Measurements from ENCODE around the gene CHRDL2. TPM values are rescaled to one million over a fixed set of nuclear protein-coding genes. Genes with fewer than 3 reads are reported as not detected.
A peak's percentile ranks its signal among the peaks of the same experiment; 100 is the strongest.

The CHRDL2 gene
- total and polyA plus RNA-seq, 2 donors from 2014 or later: 2.0 to 3.9 TPM

DNA sequence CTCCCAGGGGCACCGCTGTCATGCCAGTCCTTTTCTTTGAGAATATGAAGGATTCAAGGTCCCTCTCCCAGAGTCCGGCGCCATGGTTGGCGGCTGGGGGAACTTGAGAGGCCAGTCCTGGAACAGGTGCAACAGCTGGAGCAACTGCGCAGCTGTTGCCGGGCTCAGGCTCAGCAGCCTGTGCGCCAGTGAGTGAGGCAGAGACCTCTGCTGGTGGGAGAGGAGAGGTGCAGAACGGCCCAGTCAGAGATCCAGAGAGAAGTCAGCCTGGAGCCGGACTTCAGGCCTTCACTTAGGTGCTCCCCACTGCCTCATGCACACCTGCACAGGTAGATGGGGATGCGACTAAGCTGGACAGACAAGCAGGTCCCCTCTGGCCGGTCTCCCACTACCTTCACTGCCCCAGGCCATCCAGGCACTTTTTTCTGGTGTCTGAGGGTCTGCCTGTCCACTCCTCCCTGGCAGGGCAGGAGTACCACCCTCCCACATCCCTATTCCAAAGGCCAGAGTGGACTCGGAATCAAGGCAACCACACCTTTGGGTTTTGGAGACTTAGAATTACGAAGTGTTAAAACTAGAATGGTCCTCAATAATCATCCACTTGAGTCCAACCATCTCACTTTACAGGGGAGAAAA lies 4.6 kb downstream of the CHRDL2 start:
- FAIRE-seq (no peak), DNase-seq (peak; percentile 83 to 92 (median 84))
- H3K9ac ChIP-seq (ENCODE audit: low read length in 3 of 3): no peak overlapping the region
- no peak overlapping the region for H3K4me3 ChIP-seq (ENCODE audit: low read length in 3 of 3)
- H3K27me3 ChIP-seq (ENCODE audit: control insufficient read depth, insufficient read depth, low read length): peaks cover 7% of the 10 kb centered on the region
- H3K9me3 ChIP-seq (ENCODE audit: control insufficient read depth in 2 of 3, insufficient read depth in 1 of 3, low read length in 3 of 3): no peaks in the 10 kb centered on the region
- intact Hi-C loops (cut with DNase I): loop anchor here (10.0 kb wide), 1 partner anchor 72 kb away; no protein-coding TSS in a partner anchor
- H3K4me1 ChIP-seq (ENCODE audit: control insufficient read depth in 2 of 3, insufficient read depth in 2 of 3, low read depth in 1 of 3, low read length in 3 of 3): peaks cover 0 to 3% (median 3%) of the 10 kb centered on the region in 3 donors
- TF ChIP-seq, protein P1, sequence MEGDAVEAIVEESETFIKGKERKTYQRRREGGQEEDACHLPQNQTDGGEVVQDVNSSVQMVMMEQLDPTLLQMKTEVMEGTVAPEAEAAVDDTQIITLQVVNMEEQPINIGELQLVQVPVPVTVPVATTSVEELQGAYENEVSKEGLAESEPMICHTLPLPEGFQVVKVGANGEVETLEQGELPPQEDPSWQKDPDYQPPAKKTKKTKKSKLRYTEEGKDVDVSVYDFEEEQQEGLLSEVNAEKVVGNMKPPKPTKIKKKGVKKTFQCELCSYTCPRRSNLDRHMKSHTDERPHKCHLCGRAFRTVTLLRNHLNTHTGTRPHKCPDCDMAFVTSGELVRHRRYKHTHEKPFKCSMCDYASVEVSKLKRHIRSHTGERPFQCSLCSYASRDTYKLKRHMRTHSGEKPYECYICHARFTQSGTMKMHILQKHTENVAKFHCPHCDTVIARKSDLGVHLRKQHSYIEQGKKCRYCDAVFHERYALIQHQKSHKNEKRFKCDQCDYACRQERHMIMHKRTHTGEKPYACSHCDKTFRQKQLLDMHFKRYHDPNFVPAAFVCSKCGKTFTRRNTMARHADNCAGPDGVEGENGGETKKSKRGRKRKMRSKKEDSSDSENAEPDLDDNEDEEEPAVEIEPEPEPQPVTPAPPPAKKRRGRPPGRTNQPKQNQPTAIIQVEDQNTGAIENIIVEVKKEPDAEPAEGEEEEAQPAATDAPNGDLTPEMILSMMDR (IDR thresholded peaks at IDR 0.05; ENCODE audit: borderline replicate concordance, extremely low read depth, insufficient read depth): peak; percentile 95
- H3K27ac ChIP-seq (ENCODE audit: low read depth in 2 of 2, low read length in 2 of 2): no peak overlapping the region
- no peaks in the 10 kb centered on the region for H3K36me3 ChIP-seq (ENCODE audit: control insufficient read depth in 2 of 3, insufficient read depth in 3 of 3, low read length in 3 of 3)

DNA sequence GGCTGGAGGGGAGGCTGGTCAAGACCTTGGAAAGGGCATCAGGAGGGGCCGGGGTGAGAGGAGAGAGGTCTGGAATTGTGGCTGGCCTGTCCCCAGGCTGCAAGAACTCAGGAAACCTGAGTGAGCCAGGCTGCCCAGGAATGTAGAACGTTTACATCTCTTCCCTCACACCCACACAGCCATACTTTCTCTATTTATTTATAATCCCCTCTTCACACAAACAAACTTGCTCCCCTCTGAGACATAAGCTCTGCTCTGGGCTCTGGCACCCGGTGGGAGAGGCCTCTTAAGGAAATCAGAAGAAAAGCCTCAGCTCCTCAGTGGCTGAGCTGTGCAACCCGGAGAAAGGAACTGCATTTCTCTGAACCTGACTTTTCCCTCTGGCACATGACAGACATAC lies 5.5 kb downstream of the CHRDL2 start:
- H3K9ac ChIP-seq (ENCODE audit: low read length in 3 of 3): no peak overlapping the region
- no peak overlapping the region for H3K27ac ChIP-seq (ENCODE audit: low read depth in 2 of 2, low read length in 2 of 2)
- DNase-seq (no peak), FAIRE-seq (no peak)
- H3K4me3 ChIP-seq (ENCODE audit: low read length in 3 of 3): no peak overlapping the region
- intact Hi-C loops (cut with DNase I): loop anchor here (10.0 kb wide), 1 partner anchor 71 kb away; no protein-coding TSS in a partner anchor
- H3K9me3 ChIP-seq (ENCODE audit: control insufficient read depth in 2 of 3, insufficient read depth in 1 of 3, low read length in 3 of 3): no peaks in the 10 kb centered on the region
- no peaks in the 10 kb centered on the region for H3K36me3 ChIP-seq (ENCODE audit: control insufficient read depth in 2 of 3, insufficient read depth in 3 of 3, low read length in 3 of 3)
- TF ChIP-seq, protein P1 (IDR thresholded peaks at IDR 0.05; ENCODE audit: borderline replicate concordance, extremely low read depth, insufficient read depth): no peak
- H3K4me1 ChIP-seq (ENCODE audit: control insufficient read depth in 2 of 3, insufficient read depth in 2 of 3, low read depth in 1 of 3, low read length in 3 of 3): peaks cover 0 to under 1% (median 0%) of the 10 kb centered on the region in 3 donors
- peaks cover 7% of the 10 kb centered on the region for H3K27me3 ChIP-seq (ENCODE audit: control insufficient read depth, insufficient read depth, low read length)

DNA sequence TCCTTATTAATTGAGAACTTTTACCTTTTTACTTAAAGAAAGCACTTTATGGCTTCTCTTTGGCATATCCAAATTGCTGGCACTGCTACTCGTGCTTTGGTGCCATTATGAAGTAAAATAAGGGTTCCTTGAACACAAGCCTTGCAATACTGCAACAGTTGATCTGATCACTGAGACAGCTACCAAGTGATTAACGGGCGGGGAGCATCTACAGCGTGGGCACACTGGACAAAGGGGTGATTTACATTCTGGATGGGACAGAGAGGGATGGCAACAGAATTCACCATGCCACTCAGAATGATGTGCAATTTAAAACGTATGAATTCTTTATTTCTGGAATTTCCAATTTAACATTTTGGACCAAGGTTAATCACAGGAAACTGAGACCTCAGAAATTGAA lies 7.7 kb downstream of the CHRDL2 start:
- H3K36me3 ChIP-seq (ENCODE audit: control insufficient read depth in 2 of 3, insufficient read depth in 3 of 3, low read length in 3 of 3): no peaks in the 10 kb centered on the region
- intact Hi-C loops (cut with DNase I): loop anchor here (10.0 kb wide), 1 partner anchor 69 kb away; no protein-coding TSS in a partner anchor
- DNase-seq: no peak
- no peak overlapping the region for H3K9ac ChIP-seq (ENCODE audit: low read length in 3 of 3)
- H3K27me3 ChIP-seq (ENCODE audit: control insufficient read depth, insufficient read depth, low read length): no peaks in the 10 kb centered on the region
- TF ChIP-seq, protein P1 (IDR thresholded peaks at IDR 0.05; ENCODE audit: borderline replicate concordance, extremely low read depth, insufficient read depth): no peak
- no peak for FAIRE-seq
- no peak overlapping the region for H3K27ac ChIP-seq (ENCODE audit: low read depth in 2 of 2, low read length in 2 of 2)
- no peaks in the 10 kb centered on the region for H3K9me3 ChIP-seq (ENCODE audit: control insufficient read depth in 2 of 3, insufficient read depth in 1 of 3, low read length in 3 of 3)
- no peak overlapping the region for H3K4me3 ChIP-seq (ENCODE audit: low read length in 3 of 3)
- no peaks in the 10 kb centered on the region for H3K4me1 ChIP-seq (ENCODE audit: control insufficient read depth in 2 of 3, insufficient read depth in 2 of 3, low read depth in 1 of 3, low read length in 3 of 3)
